Left forelimb (tissue), 1 donor: ENCODE measurements around the gene RTN4RL2.
A peak's percentile ranks its signal among the peaks of the same experiment; 100 is the strongest.

Experiments used
- DNase-seq: peaks from one replicate; pipeline ENCODE4 v3.0.0-alpha.2; 2018; ENCODE audit warnings: low spot score

Gene RTN4RL2

DNA sequence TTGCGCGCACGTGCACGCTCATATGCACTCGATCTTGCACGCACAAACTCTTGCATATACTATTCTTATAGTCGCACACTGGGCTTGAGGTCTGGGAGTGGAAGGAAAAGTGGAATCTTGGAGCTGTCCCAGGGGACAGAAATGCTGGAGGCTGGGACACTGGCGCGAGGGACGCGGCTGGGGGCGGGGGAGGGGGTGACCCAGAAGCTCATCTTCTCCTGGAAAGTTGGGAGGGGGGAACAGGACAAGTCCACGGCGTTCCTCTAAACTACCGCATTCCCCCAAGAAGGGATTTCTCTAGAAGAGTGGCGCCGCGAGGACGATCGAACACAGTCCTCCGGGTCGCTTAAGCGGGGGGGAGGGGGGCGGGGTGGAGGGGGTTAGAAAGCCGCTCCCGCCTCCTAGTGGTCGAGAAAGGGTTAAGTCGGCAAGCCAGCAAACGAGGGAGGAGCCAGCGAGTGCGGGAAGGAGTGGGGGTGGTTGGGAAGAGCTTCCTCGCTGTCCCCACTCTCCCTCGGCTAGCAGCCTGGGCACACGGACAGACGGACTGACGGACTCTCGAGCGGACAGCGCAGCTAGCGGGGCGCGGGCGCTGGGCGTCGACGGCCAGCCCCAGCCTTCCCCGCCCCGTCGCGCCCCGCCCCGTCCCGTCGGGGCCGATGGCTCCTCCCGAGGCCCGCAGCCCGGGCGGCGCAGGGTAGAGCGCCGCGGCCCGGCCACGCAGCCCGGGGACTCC, at the start of gene RTN4RL2:
Gene RTN4RL2 (plus strand): TSS at position 507 of the 736 bp plus-strand sequence. CDS start 338 bp downstream, outside the sequence.
- no peak for DNase-seq

DNA sequence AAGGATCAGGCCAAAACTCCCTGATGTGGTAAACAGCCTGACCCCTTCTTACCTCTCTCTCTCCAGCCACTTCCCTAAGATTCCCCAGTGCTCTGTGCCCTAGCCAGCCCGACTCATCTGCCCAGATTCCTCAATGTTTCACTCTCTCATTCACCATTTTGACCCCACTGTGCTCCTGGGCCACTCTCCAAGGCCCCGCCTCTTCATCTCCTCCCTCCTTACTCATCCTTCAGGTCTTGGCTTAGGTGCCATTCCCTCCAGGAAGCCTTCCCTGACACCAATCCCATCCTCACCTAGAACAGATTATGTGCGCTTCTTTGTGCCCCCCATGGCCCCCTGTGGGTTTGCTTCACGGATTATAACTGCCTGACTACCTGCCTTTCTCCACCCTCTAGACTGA, 46.6 kb upstream of the RTN4RL2 start:
- no peak for DNase-seq

DNA sequence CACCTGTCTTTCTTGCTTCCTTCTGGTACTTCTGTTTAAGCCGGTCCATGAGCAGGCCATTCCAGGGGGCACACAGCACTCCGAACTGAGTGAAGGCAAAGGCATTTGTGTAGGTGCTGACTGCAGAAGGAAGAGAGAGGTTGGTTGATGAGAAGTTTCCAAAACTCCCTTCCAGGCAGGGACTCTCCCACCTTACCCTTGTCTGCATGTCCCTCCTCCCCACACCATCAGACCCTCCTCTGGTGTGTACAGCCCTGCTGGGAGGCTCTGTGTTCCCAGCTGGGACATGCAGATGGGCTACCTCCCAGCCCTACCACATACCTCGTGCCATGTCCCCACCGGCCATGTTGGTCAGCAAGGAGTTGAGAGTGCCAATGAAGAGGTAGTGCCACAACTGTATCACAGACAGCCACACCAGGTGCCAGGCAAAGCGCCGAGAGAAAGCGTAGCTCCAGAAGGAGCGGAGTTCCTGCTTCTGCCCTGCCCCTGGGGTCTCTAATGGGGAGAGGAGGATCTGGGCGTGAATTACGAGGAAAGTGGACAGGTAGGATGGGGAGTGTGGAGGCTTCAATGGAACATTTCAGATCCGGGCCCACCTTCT, 45.6 kb upstream of the RTN4RL2 start:
- DNase-seq = no peak

DNA sequence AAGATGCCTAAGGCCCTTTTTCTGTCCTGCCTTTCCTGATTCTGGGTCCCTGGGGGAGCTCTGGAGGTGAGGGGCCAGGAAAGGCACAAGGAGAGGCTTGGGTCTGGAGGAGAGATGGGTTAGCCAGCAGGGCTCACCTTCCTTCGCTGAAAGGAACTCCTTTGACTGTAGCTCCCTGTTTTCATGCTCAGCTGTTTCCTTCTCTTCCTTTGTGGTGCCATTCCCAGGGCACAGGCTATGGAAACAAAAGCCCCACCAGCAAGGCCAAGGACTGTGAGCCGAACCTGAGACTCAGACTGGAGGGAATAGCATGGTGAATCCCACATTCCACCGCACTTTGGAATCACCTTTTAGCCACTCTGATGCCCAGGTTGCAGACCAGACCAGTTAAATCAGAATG, 43.9 kb upstream of the RTN4RL2 start:
- no peak for DNase-seq

DNA sequence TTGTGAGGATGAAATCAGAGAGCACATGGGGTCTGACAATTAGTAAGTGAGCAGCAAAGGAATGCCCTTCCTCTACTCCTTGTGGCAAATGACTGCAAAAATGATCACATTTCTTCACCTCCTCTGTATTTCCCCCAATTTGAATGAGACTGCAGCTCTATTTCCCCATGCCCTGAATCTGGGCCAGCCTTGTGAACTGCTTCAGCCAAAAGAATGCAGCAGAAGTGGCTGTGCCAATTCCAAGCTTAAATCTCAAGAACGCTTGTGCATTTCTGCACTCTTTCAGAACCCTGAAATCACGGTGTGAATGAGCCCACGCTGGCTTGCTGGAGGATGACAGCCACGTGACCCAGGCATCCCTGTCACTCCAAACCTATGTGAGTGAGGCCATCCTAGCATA, 43.3 kb upstream of the RTN4RL2 start:
- no peak for DNase-seq

DNA sequence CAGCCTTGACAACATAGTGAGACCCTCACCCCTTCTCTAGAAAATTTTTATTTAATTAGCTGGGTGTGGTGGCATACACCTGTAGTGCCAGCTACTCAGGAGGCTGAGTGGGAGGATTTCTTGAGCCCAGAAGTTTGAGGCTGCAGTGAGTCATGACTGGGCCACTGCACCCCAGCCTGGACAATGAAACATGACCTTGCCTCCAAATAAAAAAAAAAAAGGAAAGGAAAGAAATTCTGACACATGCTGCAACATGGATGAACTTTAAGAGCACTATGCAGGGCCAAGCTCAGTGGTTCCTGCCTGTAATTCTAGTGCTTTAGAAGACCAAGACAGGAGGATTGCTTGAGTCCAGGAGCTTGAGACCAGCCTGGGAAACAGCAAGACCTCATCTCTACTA, 42.2 kb upstream of the RTN4RL2 start:
- DNase-seq = no peak

DNA sequence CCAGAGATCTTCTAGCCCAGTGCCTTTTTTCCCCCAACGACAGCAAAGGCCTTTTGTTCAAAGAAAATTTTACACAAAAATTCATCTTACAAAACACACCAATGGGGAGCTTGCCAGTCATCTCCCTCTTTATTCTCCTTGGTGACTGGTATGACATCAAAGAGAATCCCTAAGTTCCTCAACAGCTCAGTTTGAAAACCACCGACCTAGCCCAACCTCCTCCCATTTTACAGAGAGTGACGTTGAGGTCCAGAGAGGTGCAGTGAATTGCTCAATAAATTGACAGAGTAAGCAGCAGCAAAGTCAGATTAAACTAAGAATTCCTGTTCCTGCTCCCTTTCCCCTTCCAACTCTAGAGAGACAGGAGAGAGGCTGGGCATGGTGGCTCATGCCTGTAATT, 41.2 kb upstream of the RTN4RL2 start:
- DNase-seq = no peak

DNA sequence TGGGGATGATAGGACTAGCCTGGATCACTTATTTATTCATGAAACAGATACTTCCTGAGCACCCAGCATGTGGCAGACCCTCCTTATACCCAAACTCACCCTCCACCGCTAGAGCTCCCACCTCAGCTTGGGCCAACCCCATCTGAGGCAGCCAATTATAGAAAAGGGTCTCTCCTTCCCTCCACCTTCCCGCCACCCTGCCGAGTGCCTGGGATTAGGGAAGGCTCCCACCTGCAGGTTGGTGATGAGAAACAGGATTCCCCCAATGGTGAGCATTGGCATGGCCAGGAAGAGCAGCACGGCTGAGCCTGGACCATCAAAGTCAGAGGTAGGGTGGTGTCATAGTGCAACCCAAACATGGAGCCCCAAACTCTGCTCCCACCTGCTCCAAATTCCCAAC, 39.3 kb upstream of the RTN4RL2 start:
- DNase-seq = no peak

DNA sequence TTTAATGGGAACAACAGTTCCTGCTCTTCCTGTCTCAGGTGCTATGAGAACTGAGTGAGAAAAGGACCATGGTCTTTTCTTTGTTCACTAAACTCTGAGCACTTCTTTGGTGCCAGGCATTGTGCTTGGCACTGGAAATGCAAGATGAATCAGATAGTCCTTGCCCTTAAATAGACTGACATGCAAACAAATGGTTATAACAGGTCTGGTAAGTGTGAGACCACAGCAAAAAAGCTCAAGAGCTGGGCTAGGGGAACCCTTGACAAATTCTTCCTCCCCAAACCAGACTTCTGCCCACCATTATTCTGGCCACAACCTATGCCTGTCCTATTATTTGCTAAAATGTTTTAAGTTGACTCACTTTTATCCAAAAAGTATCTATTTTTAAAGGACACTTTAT, 38.5 kb upstream of the RTN4RL2 start:
- DNase-seq = no peak

DNA sequence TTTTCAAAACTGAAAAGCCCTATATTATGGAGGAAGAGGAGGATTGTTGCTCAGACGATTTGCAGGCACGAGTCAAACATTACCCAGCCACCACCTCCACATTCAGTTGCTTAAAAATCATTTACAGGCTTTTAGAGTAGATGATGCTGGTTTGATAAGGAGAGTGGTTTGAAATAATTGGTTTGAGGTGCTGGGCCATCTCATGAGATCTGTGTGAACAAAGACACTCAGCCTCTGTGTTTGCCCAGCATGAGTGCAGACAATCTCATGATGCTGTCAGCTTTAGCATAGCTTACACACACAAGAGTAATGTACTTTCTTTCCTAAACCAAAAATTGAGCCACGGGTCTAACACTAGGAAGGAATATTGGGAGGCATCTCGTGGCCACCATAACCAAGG, 37.7 kb upstream of the RTN4RL2 start:
- no peak for DNase-seq

DNA sequence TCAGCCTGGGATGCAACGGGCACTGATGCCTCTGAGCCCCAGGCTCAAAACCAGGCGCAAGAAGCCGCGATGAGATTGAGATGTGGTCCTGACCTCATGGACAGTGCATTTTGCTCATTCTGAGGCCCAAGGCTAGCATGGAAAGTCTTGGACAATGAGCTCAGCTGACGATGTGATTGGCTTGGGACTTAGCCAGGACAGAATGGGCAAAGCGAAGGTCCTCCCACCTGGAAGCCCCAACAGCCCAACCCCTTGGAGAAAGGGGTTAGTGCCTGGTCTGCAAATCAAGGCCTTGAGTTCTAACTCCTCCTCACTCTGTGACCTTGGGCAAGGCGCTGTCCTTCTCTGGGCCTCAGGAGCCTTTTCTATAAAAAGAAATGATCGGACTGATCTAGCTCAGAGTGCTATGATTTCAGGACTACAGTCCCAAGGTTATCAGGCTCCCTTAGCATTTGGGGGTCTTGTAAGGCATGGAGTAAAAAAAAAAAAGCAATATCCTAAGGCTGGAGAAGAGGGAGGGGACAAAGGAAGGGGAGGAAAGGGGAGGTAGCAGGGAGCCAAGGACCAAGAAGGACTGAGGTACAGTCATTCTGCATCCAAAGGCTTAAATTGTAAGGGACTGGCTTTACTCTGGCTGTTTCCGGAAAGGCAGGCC, 36.1 kb upstream of the RTN4RL2 start:
- no peak for DNase-seq

DNA sequence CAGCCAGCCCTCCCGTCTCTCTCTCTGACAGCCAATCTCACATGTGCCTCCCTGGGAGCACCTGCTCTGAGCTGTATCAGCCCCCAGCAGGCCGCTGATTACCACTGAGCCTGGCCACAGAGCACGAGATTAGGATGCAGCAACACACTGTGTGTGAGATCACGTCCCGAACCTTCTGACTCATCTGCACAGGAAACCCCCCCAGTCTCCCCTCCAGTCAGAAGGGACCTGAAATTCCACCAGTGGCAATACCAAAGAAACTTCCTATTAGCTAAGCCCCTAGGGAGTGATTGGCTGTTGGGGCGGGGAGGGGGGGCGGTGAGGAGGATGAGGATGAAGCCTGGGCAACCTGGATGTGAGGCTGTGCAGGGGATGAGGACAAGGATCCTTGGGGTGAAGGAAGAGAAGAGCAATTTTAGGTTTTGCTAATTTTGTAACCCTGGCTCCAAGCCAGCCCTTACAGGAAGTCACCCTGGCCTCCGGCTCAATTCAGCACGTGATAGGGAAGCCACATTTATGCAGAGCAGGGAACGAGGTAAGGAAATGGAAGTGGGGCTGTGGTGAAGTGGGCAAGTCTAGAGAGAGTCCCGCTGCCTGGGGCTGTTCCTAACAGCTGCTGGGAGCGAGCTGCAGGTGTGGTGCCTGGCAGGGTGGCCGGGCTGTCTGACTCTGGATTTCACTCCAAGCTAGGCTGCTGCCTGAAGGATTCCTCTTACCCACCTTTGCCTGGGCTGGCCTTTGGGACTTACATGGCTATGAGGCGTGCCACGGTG, 35.4 kb upstream of the RTN4RL2 start:
- DNase-seq = peak; percentile 69

DNA sequence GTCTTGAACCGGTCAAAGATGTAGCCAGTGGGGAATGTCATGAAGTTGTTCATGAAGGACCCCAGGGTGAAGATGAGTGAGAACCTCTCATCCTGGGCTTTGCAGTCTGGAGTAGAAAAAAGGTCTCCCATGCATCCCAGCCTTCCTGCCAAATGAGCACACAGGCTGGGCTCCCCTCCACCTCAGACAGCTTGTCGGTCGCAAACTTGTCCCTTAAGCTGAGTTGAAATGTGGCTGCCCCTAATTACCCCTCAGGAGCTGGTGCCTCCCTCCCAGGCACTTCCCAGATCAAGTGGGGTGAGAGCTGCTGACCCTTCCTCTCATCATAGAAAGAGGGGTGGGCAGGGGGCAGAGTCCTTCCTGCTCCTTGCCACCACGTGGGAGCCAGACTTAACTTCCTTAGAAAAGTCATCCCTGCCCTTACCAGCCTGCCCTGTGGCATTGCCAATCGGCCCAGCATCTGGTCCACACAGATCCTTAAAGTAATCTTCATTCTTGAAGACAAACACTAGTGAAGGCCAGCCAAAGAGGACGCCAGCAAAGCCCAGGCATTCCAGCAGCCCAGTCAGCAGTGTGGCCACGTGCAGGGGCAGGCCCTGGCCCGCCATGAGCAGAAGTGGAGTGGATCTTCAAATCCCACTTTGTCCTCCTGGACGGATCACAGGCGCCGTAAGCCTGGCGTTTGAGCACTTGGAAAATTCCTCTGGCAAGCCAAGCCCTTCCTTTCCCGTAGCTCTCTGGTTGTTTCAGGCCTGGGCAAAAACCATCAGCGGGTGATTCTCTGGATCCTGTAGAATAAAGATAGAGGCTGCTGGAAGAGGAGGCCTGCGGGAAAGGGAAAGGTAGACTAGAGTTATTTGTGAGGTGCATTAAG, 34.5 kb upstream of the RTN4RL2 start:
- peak; percentile 74 for DNase-seq

DNA sequence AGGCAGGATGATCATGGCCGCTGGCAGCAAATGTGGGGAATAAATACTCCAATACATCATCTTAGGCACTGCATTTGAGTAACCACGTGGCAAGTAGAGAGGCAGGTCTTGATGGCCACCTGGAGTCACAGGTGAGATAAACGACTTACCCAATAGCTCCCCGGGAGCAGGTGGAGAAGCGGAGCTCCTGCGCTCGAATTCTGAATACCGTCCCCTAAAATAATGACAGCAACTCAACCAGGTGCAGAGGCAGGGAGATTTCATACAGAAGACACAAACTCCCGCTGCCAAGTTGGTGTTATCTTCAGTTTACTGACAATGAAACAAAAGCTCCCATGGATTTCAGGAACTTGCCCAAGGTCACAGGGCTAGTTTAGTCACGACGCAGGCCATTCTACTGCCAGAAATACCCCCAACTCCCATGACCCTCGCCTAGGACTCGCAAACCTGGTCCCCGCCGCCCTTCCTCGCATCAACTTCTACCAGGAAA, 33.8 kb upstream of the RTN4RL2 start:
- no peak for DNase-seq

DNA sequence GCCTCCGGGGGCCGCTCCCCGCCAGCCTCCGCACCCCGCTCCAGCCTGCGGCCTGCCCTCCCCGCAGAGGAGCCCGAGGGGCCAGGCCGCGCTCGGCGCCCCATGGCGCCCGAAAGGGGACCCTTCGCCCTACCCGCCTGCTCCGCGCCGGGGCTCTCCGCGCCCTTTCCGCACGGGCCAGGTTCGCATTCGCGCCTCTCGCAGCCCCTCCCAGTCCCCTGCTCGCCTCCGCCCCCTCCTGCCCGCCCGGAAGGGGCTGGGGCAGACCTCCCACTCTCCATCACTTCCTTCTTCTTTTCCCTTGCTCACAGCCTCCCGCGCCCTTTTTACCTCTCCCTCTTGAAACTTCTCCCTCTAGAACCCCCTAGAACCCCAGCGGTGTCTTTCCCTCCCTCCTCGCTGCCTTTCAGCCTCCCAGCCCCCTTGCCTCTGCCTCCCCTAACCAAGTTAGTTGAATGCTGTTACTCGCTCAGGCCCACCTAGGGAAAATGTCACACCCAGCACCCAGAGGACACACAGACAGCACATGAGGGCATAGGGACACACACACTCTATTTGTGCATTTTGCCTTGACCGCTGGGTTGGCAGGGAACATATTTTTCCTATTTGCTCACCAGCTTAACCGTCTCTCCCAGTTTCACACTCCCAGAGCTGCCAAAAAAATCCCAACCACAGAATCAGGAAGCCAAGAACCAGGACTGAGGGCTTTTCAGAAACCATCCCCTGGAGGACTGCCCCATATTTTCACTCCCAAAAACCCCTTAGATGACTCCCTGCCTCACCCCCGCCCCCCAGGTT, 33.2 kb upstream of the RTN4RL2 start, which contains the start of gene SLC43A3:
Gene SLC43A3 (minus strand): TSS at position 193 of the 798 bp plus-strand sequence. CDS start 949 bp downstream, outside the sequence.
- peak; percentile 84 for DNase-seq

DNA sequence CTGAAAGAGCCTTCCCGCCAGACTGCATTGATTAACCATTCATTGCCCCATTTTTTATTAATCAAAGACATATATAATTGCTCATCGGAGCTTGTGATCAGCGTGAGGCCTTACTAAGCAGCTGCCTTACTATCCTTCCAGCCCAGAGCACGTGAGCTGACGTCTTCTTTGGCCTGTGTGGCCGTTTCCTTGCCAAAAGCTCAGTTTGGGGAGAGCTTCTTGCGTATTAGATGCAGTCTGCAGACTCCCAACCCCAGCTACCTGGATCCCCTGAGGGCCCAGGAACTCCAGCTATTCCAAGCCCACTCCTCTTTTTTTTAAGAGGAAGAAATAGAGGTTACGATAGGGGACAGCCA, 32.6 kb upstream of the RTN4RL2 start:
- DNase-seq = peak; percentile 82

DNA sequence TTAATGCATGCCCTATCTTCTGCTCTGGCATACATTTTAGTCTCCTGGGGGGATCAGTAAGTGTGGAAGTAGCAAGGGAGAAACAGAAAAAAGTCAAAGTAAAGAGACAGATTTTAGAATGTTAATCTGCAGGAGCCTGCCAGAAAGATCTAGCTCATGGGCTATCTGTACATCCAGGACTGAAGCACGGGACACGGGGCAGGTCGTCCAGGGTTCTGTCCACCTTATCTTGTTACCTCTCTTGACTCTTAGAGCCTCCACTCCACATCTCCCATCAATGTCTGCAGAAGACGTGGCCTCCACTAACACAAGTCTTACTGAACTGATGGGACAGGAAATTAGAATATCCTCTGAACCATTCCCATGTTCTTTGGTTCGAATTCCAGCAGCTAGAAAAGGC, 31.7 kb upstream of the RTN4RL2 start:
- no peak for DNase-seq

DNA sequence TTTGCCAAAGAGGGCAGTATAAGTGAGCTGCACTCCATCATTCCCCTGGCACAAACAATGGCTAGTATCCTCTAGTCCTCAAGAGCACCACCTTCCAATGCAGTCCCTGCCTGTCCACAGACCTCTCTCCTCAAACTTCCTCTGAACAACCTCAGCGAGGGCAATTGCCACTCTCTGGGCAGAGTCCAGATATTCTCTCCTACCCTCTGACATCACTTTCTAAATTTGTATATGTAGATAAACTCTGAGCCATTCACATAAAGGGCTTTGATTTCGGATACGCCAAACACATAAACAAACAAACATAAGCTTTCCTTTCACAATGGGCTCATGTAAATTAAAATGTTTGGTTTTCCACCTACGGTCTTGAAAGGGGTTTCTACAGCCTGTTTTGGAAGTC, 30.4 kb upstream of the RTN4RL2 start:
- DNase-seq = no peak

DNA sequence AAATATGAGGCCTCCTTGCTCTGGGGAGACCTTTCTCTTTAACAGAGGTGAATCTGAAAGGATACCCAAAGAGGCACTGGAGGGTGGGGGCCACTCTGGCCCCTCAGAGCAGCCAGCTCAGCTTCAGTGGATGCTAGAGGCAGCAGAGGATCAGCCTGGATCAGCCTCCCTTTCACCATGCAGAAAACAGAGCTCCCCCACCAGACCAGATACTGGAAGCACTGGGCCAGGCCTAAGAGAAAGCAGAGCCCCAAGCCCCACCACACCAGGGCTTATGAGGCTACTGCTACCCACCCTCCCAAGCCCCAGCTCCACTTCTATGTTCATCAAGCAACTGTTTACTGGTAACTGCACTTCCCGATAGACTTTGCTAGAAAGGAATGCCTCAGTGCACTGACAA, 29.4 kb upstream of the RTN4RL2 start:
- DNase-seq = no peak

DNA sequence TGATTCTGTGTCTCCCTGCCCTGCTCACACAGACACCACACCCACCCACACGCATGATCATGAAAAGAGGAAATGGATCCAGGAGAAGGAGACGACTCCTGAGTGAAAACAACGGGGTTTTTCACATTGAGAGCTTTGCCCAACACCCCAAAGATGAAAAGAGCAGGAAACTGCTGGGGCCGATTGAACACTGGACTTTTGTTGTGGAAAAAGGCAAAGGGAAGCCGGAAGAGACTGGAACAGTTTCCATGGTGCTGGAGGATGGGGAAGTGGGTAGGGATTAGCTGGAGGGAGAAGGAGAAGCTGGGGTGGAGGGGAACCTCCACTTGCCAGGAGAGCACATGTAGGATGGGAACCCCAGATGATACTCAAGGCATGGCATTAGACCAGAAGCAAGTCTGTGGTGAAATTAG, 28.2 kb upstream of the RTN4RL2 start:
- DNase-seq = no peak
